Keratinocyte (primary cell): ENCODE results near the gene PHYHIPL.

Source experiments
- CTCF ChIP-seq, 3 experiments: IDR thresholded peaks in 1 of 3; conservative IDR thresholded peaks in 1 of 3; optimal IDR thresholded peaks in 1 of 3; 2 replicates in 2 of 3; 3 replicates in 1 of 3; pipeline versions ENCODE3 to v1.5.1; 2011; ENCODE audit warnings: low read length in 3 of 3, mild to moderate bottlenecking in 3 of 3, moderate library complexity in 2 of 3, control low read depth in 1 of 3, inconsistent platforms in 1 of 3; ENCODE audit not compliant: insufficient read depth in 2 of 3; ENCODE audit errors: extremely low read depth in 1 of 3
- EZH2 ChIP-seq: IDR thresholded peaks from one replicate; pipeline ENCODE4 v1.6.1; 2012; ENCODE audit warnings: inconsistent platforms, mild to moderate bottlenecking, low read length, moderate library complexity

GRCh38 chr10:59265141-59265540, 88.7 kb downstream of the PHYHIPL start:
- no peak for TF ChIP-seq CTCF (optimal IDR thresholded peaks at IDR 0.05 in 1 of 3, IDR thresholded peaks at IDR 0.05 in 1 of 3, conservative IDR thresholded peaks at IDR 0.05 in 1 of 3; ENCODE audit: extremely low read depth in 1 of 3, insufficient read depth in 2 of 3, low read length in 3 of 3)
- no peak for TF ChIP-seq EZH2
